Stimulated activated CD8-positive, alpha-beta memory T cell treated with anti-CD3 and anti-CD28 coated beads, Interleukin-12 subunit alpha, Interleukin-12 subunit beta, amount 100 ng/mL, for 1 hour (primary cell): Measurements from ENCODE around the gene PSEN1.

Experiments used
- DNase-seq: peaks from one replicate; pipeline ENCODE4 v3.0.0-alpha.2; 2020; ENCODE audit warnings: low read depth

Gene PSEN1

GRCh38 chr14:73136387-73137225 lies at the start of gene PSEN1:
PSEN1 (plus strand) TSS chr14:73136507; CDS start chr14:73148020, 11,513 bp downstream.
- peak; percentile 100 for DNase-seq

- DNase-seq = no peak
Measured at GRCh38 chr14:73091044-73091443, 45.3 kb upstream of the PSEN1 start.

GRCh38 chr14:73097421-73097820 lies 38.9 kb upstream of the PSEN1 start:
- no peak for DNase-seq

GRCh38 chr14:73100334-73100733 lies 36.0 kb upstream of the PSEN1 start:
- DNase-seq = no peak

GRCh38 chr14:73102806-73103497 lies 33.4 kb upstream of the PSEN1 start:
- DNase-seq = no peak

- no peak for DNase-seq
Measured at GRCh38 chr14:73105050-73105449, 31.3 kb upstream of the PSEN1 start.

GRCh38 chr14:73105727-73106126 lies 30.6 kb upstream of the PSEN1 start:
- DNase-seq = no peak

- DNase-seq = no peak
Measured at GRCh38 chr14:73116079-73116665, 20.1 kb upstream of the PSEN1 start.

- no peak for DNase-seq
Measured at GRCh38 chr14:73124180-73124894, 12.0 kb upstream of the PSEN1 start.

GRCh38 chr14:73125169-73125588 lies 11.1 kb upstream of the PSEN1 start:
- DNase-seq = no peak

- DNase-seq = no peak
Measured at GRCh38 chr14:73125746-73126145, 10.6 kb upstream of the PSEN1 start.

- DNase-seq = no peak
Measured at GRCh38 chr14:73133795-73134194, 2.5 kb upstream of the PSEN1 start.

- DNase-seq = no peak
Measured at GRCh38 chr14:73136085-73136386, 271 bp upstream of the PSEN1 start.

GRCh38 chr14:73140811-73141323 lies 4.6 kb downstream of the PSEN1 start:
- DNase-seq = no peak

GRCh38 chr14:73142216-73142615 lies 5.9 kb downstream of the PSEN1 start:
- DNase-seq = no peak

- no peak for DNase-seq
Measured at GRCh38 chr14:73143003-73143402, 6.7 kb downstream of the PSEN1 start.

- DNase-seq = no peak
Measured at GRCh38 chr14:73143617-73144016, 7.3 kb downstream of the PSEN1 start.

- DNase-seq = no peak
Measured at GRCh38 chr14:73145371-73145770, 9.1 kb downstream of the PSEN1 start.

GRCh38 chr14:73146111-73146510 lies 9.8 kb downstream of the PSEN1 start:
- DNase-seq = no peak

- no peak for DNase-seq
Measured at GRCh38 chr14:73149753-73150152, 13.4 kb downstream of the PSEN1 start.

GRCh38 chr14:73153272-73153671 lies 17.0 kb downstream of the PSEN1 start:
- DNase-seq = no peak

- DNase-seq = no peak
Measured at GRCh38 chr14:73162251-73162650, 25.9 kb downstream of the PSEN1 start.
